OCI-LY1 (cell line): ENCODE data around the gene MCF2L.

Source experiments
- CTCF ChIP-seq: fragments of 200-600 bp; sonication (generic), shearing (Covaris generic); IDR thresholded peaks from 2 replicates; pipeline ENCODE4 v1.5.1; 2017; ENCODE audit warnings: mild to moderate bottlenecking, antibody characterized with exemption, low read length, moderate library complexity, mixed read lengths
- EZH2 ChIP-seq: fragments of 200-600 bp; sonication (generic), shearing (Covaris generic); IDR thresholded peaks from 2 replicates; pipeline ENCODE4 v1.8.0; 2017; ENCODE audit warnings: borderline replicate concordance, mixed run types, mild to moderate bottlenecking, antibody characterized with exemption, low read length, moderate library complexity, mixed read lengths

GRCh38 chr13:113002206-113002912 lies 33.3 kb downstream of the MCF2L start:
- TF ChIP-seq CTCF (peak; percentile 29; the same call in 1 of the 2 replicates), EZH2 (no peak)
